ENCODE measurements around the gene PATZ1.

The PATZ1 gene

GRCh38 chr22:31305194-31305593 lies 41.0 kb downstream of the PATZ1 start:
- no peak for DNase-seq

GRCh38 chr22:31302537-31302936 lies 43.6 kb downstream of the PATZ1 start:
- no peak for DNase-seq

GRCh38 chr22:31302006-31302405 lies 44.1 kb downstream of the PATZ1 start:
- no peak for DNase-seq

GRCh38 chr22:31300896-31301295 lies 45.2 kb downstream of the PATZ1 start:
- DNase-seq = no peak

DNA sequence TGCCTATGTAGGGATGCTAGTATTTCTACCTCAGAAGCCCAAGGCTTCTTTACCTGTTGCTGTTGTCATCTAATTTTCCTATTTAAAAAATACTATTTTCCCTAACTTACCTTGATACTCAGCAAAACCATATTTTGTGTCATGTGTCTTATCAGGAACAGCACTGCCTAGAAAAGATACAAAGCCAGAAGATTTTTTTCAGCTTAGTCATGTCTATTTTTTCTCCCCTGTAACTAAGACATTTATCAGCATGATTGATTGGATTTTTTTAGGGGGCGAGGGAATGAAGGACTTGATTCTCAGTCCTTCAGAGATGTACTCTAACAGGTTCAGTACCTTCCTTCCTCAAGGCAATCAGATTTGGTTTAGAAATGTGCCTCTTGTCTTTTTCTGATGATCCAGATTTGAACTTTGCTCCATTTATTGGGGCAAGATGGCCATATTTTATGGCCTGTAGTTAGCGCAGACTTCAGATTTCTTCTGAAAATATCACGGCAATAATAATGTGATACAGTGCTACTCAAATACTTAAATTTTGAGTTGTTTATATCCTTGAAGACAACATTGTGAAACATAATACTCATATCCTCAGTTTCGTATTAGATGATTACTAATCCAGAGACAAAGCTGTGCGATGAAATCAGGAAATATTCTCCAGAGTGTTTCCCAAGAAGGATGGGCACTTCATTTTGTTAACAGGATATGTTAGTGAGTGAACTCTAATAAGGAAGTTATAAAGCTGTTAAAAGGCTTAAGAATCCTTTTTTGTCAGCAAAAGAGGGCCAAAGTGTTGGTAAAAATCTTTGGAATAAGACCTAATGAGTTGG lies 50.1 kb downstream of the PATZ1 start:
- peak; percentile 15 for DNase-seq

GRCh38 chr22:31295360-31295759 lies 50.8 kb downstream of the PATZ1 start:
- DNase-seq = no peak

DNA sequence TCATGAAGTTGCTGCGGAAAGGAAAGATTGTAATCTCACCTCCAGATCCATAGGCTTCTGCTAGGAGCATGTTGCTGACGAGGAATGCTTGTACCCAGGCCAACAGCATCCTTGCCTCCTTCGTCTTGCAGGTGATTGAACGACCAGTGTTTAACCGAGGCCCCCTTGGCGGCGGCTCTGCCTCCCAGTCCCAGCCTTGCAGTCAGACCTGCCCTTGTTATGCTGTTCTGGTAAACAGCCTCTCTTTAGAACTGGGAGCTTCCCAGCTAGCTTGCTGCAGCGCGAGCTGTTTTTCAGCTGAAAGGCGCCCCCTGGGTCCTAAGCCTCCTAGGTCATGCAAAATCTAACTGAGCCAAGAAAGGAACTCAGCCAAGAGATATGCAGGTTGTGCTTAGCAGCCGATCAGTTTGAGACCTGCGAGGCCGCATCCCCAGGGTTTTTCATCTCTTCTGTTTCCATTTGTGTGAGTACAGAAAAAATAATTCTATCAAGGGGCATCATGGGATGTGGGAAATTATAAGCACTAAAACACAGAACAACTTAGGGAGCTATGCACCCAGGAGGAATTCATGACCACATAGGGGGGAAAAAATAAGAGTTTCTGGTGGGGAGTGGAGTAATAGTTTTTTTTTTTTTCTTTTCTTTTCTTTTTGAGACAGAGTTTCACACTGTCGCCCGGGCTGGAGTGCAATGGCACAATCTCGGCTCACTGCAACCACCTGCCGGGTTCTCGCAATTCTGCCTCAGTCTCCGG lies 53.7 kb downstream of the PATZ1 start, which contains the start of gene PIK3IP1:
TSS of gene PIK3IP1 (minus strand) at position 253 of the 754 bp plus-strand sequence. CDS start at position 109, 144 bp downstream.
- DNase-seq = peak; percentile 94

GRCh38 chr22:31291481-31292235 lies 54.5 kb downstream of the PATZ1 start:
- DNase-seq = peak; percentile 67

- DNase-seq = peak; percentile 95
These were observed 55.4 kb downstream of the PATZ1 start for GRCh38 chr22:31290494-31291471.

DNA sequence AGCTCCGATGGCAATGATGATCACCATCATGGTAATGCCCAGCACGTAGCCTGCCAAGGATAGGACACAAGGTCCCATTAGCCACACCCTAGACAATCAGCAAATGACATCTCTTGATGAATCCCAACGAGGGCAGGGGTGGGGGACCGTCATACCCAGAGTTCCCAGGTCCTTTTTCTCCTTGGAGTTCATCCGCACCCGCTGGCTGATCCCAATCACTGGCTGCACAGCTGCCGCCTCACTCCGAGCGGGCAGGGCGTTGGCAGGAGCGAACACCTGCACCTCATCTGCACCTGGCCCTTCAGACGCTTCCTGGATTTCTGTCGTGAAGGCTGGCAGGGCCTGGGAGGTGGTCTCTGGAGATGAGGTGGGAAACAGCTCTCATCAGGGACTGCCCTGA lies 56.8 kb downstream of the PATZ1 start:
- no peak for DNase-seq

- no peak for DNase-seq
These were observed 57.5 kb downstream of the PATZ1 start for GRCh38 chr22:31288496-31289240.

DNA sequence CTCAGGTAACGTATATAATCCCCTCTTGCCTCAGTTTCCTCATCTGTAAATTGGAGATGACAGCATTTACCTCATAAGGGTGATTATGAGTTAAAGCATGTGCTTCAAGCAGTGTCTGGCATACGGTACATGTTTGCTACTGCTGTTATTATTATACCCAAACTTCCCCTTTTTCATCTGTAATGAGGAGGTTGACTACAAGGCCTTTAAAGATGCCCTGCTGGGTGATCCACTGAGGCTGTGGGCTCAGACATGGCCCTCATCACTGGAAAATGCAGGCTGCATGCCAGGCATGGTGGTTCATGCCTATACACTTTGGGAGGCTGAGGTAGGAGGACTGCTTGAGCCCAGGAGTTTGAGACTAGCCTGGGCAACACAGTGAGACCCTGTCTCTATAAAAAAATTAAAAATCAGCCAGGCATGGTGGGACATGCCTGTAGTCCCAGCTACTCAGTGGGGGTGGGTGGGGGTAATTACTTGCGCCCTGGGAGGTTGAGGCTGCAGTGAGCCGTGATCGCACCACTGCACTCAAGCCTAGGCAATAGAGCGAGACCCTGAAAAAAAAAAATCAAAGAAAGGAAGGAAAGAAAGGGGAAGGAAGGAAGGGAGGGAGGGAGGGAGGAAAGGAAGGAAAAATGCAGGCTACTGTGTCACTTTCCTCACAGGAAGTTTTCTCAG lies 58.2 kb downstream of the PATZ1 start:
- DNase-seq = no peak

GRCh38 chr22:31286360-31287255 lies 59.5 kb downstream of the PATZ1 start:
- DNase-seq = no peak

- no peak for DNase-seq
These were observed 61.6 kb downstream of the PATZ1 start for GRCh38 chr22:31284281-31285155.

GRCh38 chr22:31282748-31283468 lies 63.2 kb downstream of the PATZ1 start:
- no peak for DNase-seq

- DNase-seq = no peak
These were observed 64.4 kb downstream of the PATZ1 start for GRCh38 chr22:31281733-31282132.

- no peak for DNase-seq
These were observed 66.2 kb downstream of the PATZ1 start for GRCh38 chr22:31279821-31280505.
